Ureter (tissue), 1 donor: ENCODE results near the gene DLG2. TPM values are rescaled to one million over a fixed set of nuclear protein-coding genes. Genes with fewer than 3 reads are reported as not detected.

Experiments used
- DNase-seq: peaks from one replicate; pipeline ENCODE4 v3.0.0-alpha.2; 2020; ENCODE audit warnings: low spot score
- total RNA-seq: library from RNA; stranded (reverse); gene quantifications from one replicate; pipeline ENCODE4 v1.2.4, GENCODE V29; 2023
- donor health status: DM: yes; HTN: yes; CAD: no.

The DLG2 gene
- total RNA-seq, 1 donor from 2014 or later = 19.5 TPM

DNA sequence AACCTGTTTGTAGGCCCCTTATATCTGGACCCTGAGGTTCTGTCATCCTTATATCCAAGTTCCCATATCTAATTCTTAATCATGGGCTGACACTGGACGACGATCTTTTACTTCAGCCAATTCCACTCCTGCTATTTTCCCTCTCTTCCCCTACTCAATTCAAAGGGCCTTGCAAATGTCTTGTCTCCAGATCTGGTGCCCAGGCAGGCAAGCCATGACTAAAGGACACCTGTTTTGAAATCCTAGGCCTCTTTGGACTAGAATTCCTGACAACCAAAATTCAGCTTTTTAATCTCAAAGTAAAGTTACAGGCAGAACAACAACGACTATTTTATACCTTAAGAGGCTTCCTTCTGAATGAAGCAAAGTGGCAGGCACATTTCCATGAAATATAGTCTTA is 963.4 kb downstream of the DLG2 start:
- no peak for DNase-seq

DNA sequence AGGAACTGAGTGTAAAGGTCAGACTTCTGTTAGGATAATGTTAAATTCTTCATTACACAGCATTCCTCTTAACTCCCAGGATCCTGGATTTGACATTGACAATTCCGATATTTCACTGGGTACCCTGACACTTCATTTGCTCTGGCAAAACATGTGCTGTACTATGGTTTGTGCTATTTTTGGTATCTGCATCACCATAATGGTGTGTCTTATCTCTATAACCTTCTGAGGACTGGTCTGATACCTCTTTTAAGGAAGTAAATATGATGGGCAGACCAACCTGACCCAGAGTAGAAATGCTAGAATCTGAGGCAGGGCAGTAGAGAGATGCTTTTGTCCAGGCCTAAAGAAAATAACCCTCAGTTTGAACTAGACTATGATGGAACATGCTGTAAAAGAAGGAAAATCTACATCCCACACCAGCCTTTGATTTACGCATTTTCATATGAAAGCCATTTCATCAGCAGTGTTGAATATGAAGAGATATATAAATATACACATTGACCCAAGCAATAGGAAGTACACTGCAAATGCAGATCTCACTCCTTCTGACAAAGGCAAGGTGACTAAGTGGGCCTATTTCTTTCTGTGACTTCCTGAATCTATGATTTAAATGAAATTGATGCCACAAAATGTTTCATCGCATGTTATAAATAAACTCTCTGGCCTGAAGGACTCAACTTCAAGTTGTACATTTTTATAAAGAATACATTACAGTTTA is 966.7 kb downstream of the DLG2 start:
- DNase-seq = no peak

DNA sequence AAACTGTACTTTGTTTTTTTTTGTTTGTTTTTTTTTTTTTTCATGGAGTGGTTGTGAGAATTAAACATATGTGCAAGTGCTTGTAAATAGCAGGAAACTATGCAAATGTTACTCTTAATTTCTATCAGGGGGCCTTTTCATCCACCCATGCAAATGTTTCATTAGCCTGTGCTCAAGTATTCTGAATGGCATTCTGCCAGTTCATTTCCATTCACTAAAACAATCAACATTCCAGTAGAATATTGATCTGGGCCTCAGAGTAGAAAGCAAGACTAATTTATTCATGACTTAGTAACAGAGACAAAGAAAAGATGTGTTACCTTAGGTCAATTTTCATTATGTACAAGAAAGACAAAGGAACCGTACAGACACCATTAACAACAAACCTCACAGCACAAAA is 971.4 kb downstream of the DLG2 start:
- no peak for DNase-seq

DNA sequence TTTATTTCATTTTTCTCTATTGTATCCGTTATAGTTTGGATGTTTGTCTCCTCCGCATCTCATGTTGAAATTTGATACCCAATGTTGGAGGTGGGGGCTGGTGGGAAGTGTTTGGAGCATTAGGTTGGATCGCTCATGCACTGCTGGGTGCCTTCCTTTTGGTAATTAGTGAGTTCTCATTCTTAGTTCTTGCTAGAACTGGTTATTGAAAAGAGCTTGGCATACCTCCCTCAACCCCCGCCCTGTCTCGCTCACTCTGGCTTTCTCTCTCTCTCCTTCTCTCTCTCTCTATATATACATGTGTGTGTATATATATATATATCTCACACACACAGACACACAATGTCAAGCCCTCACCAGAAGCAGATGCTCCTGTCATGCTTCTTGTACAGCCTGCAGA is 978.7 kb downstream of the DLG2 start:
- no peak for DNase-seq

DNA sequence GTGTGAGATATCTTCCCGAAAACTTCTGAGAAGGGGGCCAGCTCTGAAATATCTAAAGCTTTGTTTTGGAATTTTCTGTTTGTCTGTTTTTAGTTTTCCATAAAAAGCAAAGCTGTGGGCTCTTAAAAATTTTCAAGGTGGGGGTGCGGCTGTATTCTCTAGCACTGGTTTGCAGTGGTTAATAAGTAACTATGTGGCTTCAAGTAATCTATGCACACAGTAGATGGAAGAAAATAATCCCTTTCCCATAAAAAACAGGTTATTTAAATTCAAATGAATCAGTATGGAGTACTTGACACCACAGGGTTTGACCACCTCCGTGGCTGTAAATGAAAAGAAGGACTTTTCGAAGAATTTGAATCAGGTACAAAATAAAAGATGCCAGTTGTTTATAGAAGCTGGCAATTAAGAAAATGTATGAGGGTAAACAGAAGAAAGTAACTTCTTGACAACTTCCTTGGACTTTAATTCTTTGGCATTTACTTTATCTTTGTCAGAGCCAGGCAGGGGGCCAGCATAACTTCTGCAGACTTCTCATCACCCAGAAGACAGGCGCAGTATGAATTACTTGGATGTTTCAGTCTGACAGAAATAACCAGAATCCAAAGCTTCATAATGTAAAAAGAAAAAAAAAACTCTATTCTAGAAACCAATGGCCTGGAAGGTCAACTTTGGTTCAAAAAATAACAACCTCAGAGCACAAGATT is 981.0 kb downstream of the DLG2 start:
- DNase-seq = no peak

DNA sequence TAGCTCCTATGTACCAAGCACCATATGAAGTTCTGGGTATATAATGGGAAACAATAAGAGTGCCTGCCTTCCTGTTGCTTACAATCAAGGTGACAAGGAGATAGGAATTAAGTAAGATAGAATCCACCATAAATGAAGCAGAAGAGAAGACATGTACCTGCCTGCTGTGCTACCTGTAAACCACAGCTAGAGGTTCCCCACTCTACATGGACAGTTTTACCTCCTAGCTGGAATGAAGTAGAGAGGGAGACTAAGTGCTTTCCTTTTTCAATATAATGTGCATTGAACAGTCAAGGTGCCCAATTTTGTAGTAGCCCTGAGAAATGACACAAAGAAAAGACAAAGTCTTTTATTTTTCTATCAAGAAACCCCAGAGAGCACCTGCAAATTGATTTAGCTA is 984.6 kb downstream of the DLG2 start:
- DNase-seq = no peak

DNA sequence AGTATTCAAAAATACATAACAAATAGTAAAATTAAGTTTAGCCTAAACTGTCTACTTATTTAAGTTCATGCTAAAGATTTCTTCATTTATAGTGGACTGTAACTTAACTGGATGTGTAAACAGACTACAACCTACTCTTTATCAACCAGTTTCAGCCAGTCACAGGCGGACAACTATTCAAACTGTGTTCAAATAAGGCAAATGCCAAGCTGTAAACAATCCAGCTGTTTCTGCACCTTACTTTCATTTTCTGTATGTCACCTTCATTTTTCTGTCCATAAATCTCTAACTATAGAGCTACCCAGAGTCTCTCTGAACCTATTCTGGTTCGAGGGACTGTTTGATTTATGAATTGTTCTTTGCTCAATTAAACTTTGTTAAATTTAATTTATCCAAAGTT is 992.8 kb downstream of the DLG2 start:
- DNase-seq = no peak

DNA sequence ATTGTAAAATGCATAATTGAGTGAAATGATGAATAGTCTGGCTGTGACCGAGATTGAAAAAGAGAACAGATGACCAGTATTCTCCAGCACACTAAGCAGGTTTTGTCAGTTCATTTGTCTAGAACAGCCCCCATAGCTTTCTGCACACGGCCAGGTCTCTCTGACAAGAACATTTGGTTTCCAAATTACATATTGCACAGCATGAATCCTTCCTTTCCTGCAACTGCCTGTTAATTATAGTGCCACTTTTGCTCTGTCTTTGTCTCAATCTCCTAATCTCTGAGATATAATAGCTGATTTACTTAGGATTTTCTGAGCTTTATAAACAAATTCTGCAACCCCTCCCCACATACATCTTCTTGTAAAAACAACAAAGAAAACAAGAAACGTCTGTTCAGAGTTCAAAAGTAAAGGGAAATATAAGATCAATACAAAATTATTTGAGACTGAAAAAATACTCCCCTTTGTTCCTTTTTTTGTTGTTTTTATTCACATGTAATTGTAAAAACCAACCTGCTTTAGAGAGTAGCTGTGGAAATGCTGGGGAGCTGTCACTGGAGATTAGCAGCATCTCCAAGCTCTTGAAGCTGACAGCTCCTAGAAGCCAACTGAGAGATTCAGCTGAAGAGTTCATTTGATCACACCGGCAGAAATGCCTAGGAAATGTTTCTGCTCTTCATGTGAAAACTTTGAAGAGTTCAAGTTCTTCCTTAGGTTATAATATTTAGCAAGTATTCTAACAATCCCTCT is 998.1 kb downstream of the DLG2 start:
- DNase-seq = no peak

DNA sequence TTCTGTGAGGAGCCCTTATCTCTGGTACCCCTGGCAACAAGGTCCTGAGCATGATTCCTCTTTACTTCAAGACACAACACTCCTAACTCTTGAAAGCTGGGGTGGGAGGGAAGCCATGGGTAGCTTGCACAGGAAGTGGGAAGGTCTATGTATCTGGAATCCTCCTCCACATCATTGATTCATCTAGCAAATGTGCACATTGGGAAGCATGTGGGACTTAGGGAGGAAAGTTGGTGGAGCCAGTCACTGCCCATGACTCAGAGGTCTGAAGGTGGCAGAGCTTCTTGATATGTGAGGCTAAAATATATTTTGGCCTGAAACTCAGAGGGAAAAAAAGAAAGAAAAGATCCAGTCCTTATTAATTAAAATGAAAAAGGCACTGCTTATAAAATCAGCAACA is 1000.9 kb downstream of the DLG2 start:
- no peak for DNase-seq

DNA sequence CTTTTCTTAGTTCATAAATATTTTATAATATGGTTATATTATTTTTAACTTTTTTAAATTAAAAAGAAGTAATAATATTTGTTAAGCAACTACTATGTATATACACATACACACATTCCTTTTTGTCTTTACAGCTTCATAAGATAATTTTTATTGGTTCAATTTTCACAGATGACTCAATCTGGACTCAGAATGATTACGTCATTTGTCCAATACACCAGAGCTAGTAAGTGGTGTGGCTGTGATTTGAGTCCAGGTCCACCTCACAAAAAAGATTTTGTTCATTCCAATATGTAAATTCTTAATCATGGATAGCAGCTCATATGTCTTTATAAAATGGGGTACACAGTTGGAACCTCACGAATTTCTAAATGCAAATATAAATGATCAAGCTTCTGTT is 1014.5 kb downstream of the DLG2 start:
- DNase-seq = no peak

DNA sequence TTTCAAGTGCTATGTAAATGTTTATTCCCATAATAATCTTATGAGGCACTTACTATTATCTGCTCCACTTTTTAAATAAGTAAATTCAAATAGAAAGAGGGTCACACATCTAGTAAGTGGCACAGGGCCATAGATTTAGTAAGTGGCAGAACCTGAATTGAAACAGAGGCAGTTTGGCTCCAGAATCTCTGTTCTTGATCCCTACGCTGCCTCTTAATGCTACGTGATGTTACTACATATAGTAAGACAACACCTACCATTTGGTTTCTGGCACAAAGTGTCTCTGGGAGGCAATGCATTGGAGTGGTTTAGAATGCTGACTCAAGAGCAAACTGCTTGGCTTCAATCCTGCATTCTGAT is 1018.3 kb downstream of the DLG2 start:
- DNase-seq = no peak

DNA sequence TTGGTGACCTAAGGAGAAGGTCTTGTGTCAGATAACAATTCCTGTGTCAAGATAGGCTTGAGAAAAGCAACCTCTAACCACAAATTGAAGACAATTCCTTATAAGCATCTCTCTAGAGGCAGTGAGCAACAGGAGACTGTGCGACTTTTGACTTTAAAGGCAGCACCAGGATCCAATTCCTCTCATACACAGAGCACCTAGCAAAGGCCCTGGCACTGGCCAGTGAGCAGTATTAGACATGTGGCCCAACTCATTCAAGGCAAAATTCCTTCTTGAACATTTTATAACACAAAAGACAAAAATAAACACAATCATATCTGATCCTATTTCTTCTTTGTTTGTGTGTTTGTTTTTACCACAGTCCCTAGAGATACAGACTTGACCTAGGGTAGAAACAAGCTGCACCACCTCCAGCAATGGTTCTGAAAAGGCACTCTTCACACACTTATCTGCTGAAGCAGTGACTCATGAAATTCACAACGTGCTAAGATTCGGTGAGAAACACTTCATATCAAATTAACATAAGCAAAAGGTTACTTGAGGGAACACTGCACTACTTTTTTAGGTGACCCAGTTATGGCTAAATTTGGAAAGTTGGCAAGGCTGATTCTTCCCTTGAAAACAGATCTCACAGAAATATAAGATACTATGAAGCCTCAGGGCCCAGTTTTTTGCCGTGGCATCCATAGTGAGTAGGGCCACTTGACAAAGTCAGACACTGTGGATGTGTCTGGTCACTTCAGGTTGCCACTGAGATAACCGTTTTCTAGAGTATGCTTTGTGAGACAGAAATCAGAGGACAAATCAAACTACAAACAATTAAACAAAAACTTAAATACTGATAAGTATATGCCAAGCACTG is 1018.9 kb downstream of the DLG2 start:
- no peak for DNase-seq

DNA sequence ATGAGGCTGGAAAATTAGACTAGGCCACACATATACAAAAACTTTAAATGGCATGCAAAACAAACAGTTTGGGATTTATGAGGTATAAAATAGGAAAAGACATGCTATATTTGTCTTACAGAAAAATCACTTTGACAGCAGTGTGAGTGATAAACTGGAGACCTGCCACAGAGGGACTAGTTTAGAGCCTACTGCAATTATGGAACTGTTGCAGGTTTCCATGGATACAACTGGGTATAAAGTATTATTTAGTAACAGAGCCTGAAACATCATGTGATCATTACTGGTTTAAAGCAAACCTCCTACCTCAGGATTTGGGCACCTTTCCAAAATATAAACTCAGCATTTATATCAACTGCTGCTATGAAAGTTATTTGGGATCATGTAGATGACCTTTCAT is 1032.5 kb downstream of the DLG2 start:
- DNase-seq = no peak

DNA sequence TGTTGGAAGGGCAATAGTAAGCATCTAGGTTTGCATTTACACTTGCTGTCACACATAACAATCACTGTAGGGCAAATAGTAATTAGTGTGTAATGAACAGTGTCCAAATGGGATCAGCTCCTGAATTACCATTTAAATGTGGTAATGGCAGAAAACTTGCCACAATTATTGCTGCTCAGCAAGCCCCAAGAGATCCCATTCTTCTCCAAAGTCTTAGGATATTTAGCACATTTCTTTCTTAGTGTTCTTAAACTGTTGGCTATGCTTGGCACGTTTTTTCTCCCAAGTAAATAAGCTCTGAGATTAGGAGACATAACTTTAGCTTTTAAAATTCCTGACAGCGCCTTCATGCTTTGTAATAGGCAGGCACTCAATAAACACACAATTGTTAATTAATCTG is 1037.0 kb downstream of the DLG2 start:
- no peak for DNase-seq

DNA sequence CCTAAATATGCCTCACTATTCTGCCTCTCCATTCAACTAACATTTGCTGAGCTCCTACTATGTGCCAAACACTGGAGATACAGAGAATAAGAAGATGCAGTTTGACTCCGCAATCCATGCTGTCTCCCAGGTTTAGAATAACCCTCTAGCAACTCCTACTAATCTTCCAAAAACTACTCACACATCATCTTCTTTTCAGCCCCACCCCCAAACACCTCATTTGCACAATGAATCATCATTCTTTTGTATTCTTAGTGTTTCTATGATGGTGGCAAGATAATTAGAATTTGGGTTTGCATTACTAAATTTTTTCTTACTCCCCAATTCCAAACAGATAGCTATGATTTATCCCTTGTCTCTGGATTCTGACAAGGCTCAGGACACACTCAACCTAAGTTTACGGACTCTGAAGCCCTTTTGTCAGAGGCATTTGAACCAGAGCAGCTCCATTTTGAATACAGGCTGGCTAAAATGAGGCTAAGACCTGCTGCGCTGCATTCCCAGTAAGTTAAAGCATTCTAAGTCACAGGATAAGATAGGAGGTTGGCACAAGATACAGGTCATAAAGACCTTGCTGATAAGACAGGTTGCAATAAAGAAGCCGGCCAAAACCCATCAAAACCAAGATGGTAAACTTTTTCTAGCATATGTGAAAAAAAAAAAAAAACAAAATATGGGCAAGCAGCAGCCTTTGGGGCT is 1038.9 kb downstream of the DLG2 start:
- no peak for DNase-seq

DNA sequence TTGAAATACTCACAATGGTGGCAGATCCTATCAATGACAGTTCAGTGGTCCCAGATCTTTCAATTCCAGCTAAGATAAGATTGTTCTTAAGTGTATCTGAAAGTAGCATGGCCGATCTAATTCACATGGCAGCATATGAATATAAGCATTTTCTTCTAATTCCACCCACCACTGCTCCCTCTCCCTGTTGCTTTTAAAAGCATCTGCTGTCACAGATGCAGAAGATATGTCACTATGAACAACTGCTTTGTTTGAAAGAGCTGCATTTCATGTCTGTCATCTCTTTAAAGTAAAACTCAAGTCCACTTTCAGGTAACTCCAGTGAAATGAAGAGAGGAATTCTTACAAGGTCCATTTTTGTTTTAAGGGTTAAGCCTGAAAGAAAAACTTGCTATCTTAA is 1044.0 kb downstream of the DLG2 start:
- no peak for DNase-seq

DNA sequence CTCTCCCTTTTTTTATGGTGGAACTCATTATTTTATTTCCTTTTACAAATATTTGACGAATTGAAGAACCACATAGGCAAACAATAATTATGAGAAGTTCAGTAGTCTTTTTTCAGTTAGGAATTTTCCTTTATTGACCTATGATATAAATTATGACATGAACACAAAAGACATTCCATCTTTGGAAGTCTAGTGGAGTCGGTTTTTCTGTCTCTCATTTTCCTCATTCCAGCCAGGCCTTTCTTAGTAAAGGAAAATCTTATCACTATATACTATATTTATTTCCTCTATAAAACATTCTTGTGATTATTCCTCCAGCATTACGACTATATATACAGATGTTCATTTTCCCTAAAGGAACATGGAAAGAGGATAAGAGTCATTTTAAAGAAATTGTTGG is 1046.1 kb downstream of the DLG2 start:
- DNase-seq = no peak

DNA sequence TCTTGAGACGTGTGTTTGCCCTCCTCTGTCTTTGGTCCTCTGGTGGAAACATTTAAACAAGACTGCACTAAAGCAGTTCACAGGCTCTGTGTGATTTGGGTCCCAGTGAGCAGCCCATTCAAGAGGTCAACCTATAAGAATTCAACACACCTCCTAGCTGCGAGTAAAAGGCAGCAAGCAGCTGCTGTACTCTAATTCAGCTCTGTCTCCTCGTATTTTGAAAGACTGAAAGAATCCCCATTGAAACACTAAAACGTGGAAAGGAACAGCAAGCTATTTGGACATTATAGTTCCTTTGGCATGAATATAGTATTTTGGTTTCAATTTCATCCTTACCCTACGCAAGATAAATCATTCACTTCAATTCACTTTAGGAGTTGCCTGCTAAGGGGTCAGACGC is 1046.7 kb downstream of the DLG2 start:
- DNase-seq = no peak

DNA sequence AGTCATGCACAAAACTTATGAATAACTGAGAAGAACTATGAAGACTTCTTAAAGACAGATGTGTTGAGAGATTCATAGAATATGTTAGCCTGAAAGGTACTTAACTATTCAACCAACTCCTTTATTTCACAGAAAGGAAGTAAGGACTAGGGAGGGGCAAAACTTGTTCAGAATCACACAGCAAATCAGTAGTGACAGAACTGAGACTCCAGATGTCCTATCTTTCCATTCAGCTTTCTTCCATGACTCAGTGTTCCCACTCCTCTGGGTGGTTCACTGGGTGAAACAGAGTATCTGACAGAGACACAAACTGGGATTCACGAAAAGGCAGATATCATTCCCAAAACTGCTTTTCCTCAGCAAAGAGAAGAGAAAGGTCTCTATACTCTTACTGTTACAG is 1053.3 kb downstream of the DLG2 start:
- no peak for DNase-seq

DNA sequence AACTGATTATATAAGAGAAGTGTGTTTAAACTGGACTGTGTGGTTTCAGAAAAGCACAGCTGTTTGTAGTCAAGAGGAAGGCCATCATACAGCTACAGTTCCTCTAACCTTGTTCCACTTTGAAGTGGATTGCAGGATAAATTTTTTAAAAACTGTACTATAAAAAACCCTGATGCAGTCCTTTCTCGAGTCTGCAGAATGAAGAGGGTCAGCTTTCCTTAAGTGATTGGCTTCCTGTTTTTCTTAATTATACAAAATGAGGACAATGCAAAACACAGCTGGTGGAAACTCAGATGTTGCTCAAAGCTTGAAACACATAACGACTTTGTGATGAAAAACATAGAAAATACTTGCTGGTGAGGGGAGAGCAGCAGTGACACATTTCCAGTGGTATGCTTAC is 1060.5 kb downstream of the DLG2 start:
- DNase-seq = no peak

DNA sequence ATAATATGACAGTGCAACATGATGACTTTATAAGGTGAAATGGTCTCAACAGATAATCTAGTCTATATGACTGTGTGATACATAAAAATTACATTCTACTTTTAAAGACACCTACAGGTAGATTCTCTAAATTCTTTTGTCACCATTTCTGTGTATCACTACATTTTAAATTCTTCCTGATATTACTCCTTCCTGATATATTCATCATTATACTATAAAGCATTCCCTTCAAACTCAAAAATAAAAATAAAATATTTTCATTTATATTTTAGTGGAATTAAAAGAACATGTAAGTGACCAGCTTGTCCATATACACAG is 1062.3 kb downstream of the DLG2 start:
- DNase-seq = no peak
